COR-L47 (cell line): ENCODE measurements around the gene DEGS1.

Experiments used
- DNase-seq: peaks from one replicate; lab custom pipeline; 2025; lab: John Stamatoyannopoulos, UW

The DEGS1 gene

GRCh38 chr1:224213438-224214119, 30.5 kb downstream of the DEGS1 start:
- no peak for DNase-seq

GRCh38 chr1:224216382-224216781, 33.3 kb downstream of the DEGS1 start:
- DNase-seq, result no peak

GRCh38 chr1:224217655-224218623, 34.9 kb downstream of the DEGS1 start:
- DNase-seq, result no peak

GRCh38 chr1:224219011-224219611, 36.1 kb downstream of the DEGS1 start:
- DNase-seq, result no peak

- DNase-seq, result no peak
Measured at GRCh38 chr1:224219612-224220059, 36.6 kb downstream of the DEGS1 start.

- no peak for DNase-seq
Measured at GRCh38 chr1:224223819-224224714, 41.0 kb downstream of the DEGS1 start.

- DNase-seq, result no peak
Measured at GRCh38 chr1:224226849-224227502, 43.9 kb downstream of the DEGS1 start.

GRCh38 chr1:224234017-224234416, 51.0 kb downstream of the DEGS1 start:
- no peak for DNase-seq

GRCh38 chr1:224235813-224236493, 52.9 kb downstream of the DEGS1 start:
- no peak for DNase-seq

GRCh38 chr1:224237119-224237881, 54.3 kb downstream of the DEGS1 start:
- DNase-seq, result no peak

GRCh38 chr1:224238212-224238611, 55.2 kb downstream of the DEGS1 start:
- no peak for DNase-seq

- no peak for DNase-seq
Measured at GRCh38 chr1:224238756-224239155, 55.7 kb downstream of the DEGS1 start.
